ENCODE results near the gene LIPM.

Gene LIPM

DNA sequence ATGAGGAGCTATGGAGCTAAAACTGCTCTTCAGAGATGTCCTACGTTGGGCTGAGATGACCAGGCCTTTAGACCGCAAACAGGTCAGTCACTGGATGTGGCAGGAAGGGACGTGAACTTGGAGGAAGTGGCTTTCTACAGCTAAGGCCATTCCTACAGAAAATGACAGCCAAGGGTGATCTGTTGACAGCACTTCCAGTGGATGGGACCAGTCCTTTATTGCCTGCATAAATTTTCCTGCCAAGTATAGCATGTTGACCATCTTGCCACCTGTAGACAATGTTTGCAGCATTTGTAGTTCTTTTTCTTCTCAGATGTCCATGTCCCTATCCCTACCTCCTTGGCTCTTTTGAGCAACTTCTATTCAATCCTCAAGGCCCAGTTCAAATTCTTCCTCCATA is 3.4 kb downstream of the LIPM start:
- DNase-seq (ENCODE audit: low spot score): no peak
- no peak overlapping the region for H4K91ac ChIP-seq (ENCODE audit: low read depth, low read length, poor library complexity)
- no peak overlapping the region for H3K18ac ChIP-seq (ENCODE audit: low read length)
- no peaks in the 10 kb centered on the region for H3K79me1 ChIP-seq (ENCODE audit: low read depth, low read length)
- no peak overlapping the region for H3K23ac ChIP-seq (ENCODE audit: low read depth, low read length, poor library complexity)
- no peak overlapping the region for H3K4ac ChIP-seq (ENCODE audit: low read length)
- no peak overlapping the region for H3K4me3 ChIP-seq (ENCODE audit: low read length in 2 of 2)
- no peak overlapping the region for H2BK5ac ChIP-seq (ENCODE audit: low read length)
- H4K8ac ChIP-seq (ENCODE audit: low read depth, low read length): no peak overlapping the region
- H3K27me3 ChIP-seq (ENCODE audit: control insufficient read depth in 3 of 3, insufficient read depth in 3 of 3, low read depth in 1 of 3, low read length in 3 of 3): no peaks in the 10 kb centered on the region
- no peak overlapping the region for H2AK5ac ChIP-seq (ENCODE audit: low read depth, low read length)
- no peaks in the 10 kb centered on the region for H3K4me1 ChIP-seq (ENCODE audit: control insufficient read depth in 2 of 2, insufficient read depth in 1 of 2, low read depth in 1 of 2, low read length in 2 of 2)
- H2AFZ ChIP-seq (ENCODE audit: low read length): no peak overlapping the region
- no peak overlapping the region for H3K4me2 ChIP-seq (ENCODE audit: insufficient read depth, low read length, poor library complexity, severe bottlenecking)
- no peak overlapping the region for H2BK120ac ChIP-seq (ENCODE audit: low read depth, low read length)
- H2BK12ac ChIP-seq (ENCODE audit: low read length): no peak overlapping the region
- no peaks in the 10 kb centered on the region for H3K36me3 ChIP-seq (replicated peaks in 1 of 2; ENCODE audit: control insufficient read depth in 2 of 2, insufficient read depth in 2 of 2, low read length in 2 of 2)
- no peak overlapping the region for H3K27ac ChIP-seq (replicated peaks; ENCODE audit: low read length)
- H2BK15ac ChIP-seq (ENCODE audit: low read length): no peak overlapping the region
- H3K14ac ChIP-seq (ENCODE audit: low read length): no peak overlapping the region
- no peak overlapping the region for H3K9ac ChIP-seq (ENCODE audit: low read depth, low read length, poor library complexity)
- H3K9me3 ChIP-seq (replicated peaks in 1 of 2; ENCODE audit: control insufficient read depth in 2 of 2, insufficient read depth in 1 of 2, low read depth in 1 of 2, low read length in 2 of 2): no peaks in the 10 kb centered on the region
- no CpG with 5 or more reads among the region's 3 CpGs for WGBS, 2 donors (ENCODE audit: extremely low coverage in 2 of 2, insufficient read length in 2 of 2, insufficient replicate concordance in 1 of 2)

DNA sequence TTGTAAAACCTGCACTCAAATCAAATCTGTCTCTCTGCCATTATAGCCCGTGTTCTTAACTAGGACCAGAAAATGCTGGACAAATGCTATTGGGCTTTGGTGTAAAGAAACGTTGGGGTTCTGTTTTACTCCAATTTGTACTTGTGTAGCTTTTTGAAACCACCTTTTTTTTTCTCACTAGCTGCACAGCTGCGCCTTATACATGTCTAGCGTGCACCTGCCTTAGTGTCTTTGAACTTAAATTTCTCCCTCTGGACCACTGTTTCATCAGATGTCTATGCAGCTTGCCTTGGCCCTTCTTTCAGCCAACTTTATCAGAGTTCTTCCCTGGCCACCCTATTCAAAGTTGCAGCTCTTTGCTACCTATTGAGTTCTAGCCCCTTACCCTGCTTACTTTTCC is 7.1 kb downstream of the LIPM start:
- Histone ChIP-seq H3K27ac (replicated peaks; ENCODE audit: low read length) (no peak overlapping the region), H3K4me2 (ENCODE audit: insufficient read depth, low read length, poor library complexity, severe bottlenecking) (no peak overlapping the region), H3K23ac (ENCODE audit: low read depth, low read length, poor library complexity) (no peak overlapping the region), H2BK120ac (ENCODE audit: low read depth, low read length) (no peak overlapping the region), H3K4ac (ENCODE audit: low read length) (no peak overlapping the region), H3K9ac (ENCODE audit: low read depth, low read length, poor library complexity) (no peak overlapping the region), H3K9me3 (replicated peaks in 1 of 2; ENCODE audit: control insufficient read depth in 2 of 2, insufficient read depth in 1 of 2, low read depth in 1 of 2, low read length in 2 of 2) (no peaks in the 10 kb centered on the region), H2BK12ac (ENCODE audit: low read length) (no peak overlapping the region), H2AFZ (ENCODE audit: low read length) (no peak overlapping the region), H3K18ac (ENCODE audit: low read length) (no peak overlapping the region), H3K27me3 (ENCODE audit: control insufficient read depth in 3 of 3, insufficient read depth in 3 of 3, low read depth in 1 of 3, low read length in 3 of 3) (no peaks in the 10 kb centered on the region), H2AK5ac (ENCODE audit: low read depth, low read length) (no peak overlapping the region), H3K4me1 (ENCODE audit: control insufficient read depth in 2 of 2, insufficient read depth in 1 of 2, low read depth in 1 of 2, low read length in 2 of 2) (no peaks in the 10 kb centered on the region), H3K4me3 (ENCODE audit: low read length in 2 of 2) (no peak overlapping the region), H2BK5ac (ENCODE audit: low read length) (no peak overlapping the region), H4K91ac (ENCODE audit: low read depth, low read length, poor library complexity) (no peak overlapping the region), H3K79me1 (ENCODE audit: low read depth, low read length) (no peaks in the 10 kb centered on the region), H3K36me3 (replicated peaks in 1 of 2; ENCODE audit: control insufficient read depth in 2 of 2, insufficient read depth in 2 of 2, low read length in 2 of 2) (no peaks in the 10 kb centered on the region), H3K14ac (ENCODE audit: low read length) (no peak overlapping the region), H4K8ac (ENCODE audit: low read depth, low read length) (no peak overlapping the region), H2BK15ac (ENCODE audit: low read length) (no peak overlapping the region)
- no CpG with 5 or more reads among the region's 4 CpGs for WGBS, 2 donors (ENCODE audit: extremely low coverage in 2 of 2, insufficient read length in 2 of 2, insufficient replicate concordance in 1 of 2)
- no peak for DNase-seq (ENCODE audit: low spot score)

DNA sequence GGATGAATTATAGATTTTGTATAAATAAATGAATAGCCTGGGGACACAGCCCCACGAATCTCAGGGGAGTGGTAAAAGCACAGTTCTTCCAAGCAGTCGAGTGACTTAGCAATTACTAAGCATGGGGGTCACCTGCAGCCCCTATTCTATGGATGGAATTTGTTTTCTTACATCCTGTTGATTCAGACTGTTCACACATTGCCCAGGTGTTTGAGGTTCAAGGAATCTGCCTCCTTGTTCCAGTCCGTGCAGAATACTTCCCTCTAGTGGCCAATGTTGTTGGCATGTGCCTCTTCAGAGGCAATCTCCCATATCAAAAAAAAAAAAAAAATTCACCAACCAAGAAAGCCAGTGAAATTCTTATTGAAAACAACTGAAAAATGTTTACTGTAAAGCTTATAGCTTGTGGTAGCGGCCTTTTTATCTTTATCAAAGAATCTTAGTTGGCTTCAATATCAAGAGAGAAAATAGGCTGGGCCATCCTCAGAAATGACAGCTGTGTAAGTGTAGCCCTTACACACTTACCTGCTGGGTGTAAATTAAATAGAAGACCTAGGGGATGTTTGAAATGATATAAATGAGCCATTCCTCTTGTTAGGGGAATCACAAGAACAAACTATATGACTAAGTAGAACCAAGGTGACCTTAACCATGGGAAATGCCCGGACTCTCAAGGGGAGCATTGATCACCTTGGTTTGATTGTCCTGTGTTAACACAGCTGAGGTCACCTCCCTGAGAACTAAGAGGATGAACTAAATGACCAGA is 7.8 kb downstream of the LIPM start:
- Histone ChIP-seq H2BK15ac (ENCODE audit: low read length) (no peak overlapping the region), H3K9ac (ENCODE audit: low read depth, low read length, poor library complexity) (no peak overlapping the region), H2BK12ac (ENCODE audit: low read length) (no peak overlapping the region), H4K91ac (ENCODE audit: low read depth, low read length, poor library complexity) (no peak overlapping the region), H3K27me3 (ENCODE audit: control insufficient read depth in 3 of 3, insufficient read depth in 3 of 3, low read depth in 1 of 3, low read length in 3 of 3) (no peaks in the 10 kb centered on the region), H2AFZ (ENCODE audit: low read length) (no peak overlapping the region), H2BK120ac (ENCODE audit: low read depth, low read length) (no peak overlapping the region), H3K9me3 (replicated peaks in 1 of 2; ENCODE audit: control insufficient read depth in 2 of 2, insufficient read depth in 1 of 2, low read depth in 1 of 2, low read length in 2 of 2) (no peaks in the 10 kb centered on the region), H3K27ac (replicated peaks; ENCODE audit: low read length) (no peak overlapping the region), H3K79me1 (ENCODE audit: low read depth, low read length) (no peaks in the 10 kb centered on the region), H4K8ac (ENCODE audit: low read depth, low read length) (no peak overlapping the region), H2BK5ac (ENCODE audit: low read length) (no peak overlapping the region), H3K18ac (ENCODE audit: low read length) (no peak overlapping the region), H3K23ac (ENCODE audit: low read depth, low read length, poor library complexity) (no peak overlapping the region), H3K4me2 (ENCODE audit: insufficient read depth, low read length, poor library complexity, severe bottlenecking) (no peak overlapping the region), H3K4ac (ENCODE audit: low read length) (no peak overlapping the region), H3K14ac (ENCODE audit: low read length) (no peak overlapping the region), H3K4me1 (ENCODE audit: control insufficient read depth in 2 of 2, insufficient read depth in 1 of 2, low read depth in 1 of 2, low read length in 2 of 2) (no peaks in the 10 kb centered on the region), H2AK5ac (ENCODE audit: low read depth, low read length) (no peak overlapping the region), H3K36me3 (replicated peaks in 1 of 2; ENCODE audit: control insufficient read depth in 2 of 2, insufficient read depth in 2 of 2, low read length in 2 of 2) (no peaks in the 10 kb centered on the region), H3K4me3 (ENCODE audit: low read length in 2 of 2) (no peak overlapping the region)
- DNase-seq (ENCODE audit: low spot score): peak; percentile 24
- WGBS, 2 donors (ENCODE audit: extremely low coverage in 2 of 2, insufficient read length in 2 of 2, insufficient replicate concordance in 1 of 2): no CpG with 5 or more reads among the region's 5 CpGs

DNA sequence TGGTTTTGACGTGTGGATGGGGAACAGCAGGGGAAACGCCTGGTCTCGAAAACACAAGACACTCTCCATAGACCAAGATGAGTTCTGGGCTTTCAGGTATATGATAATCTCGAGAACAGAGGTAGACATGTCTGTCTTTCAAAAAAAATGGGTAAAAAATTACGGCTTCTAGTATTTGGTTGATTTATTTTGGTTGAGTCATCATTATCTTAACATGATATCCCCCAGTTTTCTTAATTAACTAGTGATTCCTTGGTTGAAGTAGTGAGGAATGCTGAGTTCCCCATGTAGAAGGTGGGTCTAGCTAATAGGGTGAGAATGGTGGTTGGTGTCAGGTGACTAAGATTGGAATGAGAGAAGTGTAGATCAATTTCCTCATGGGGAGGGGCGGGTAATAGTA is 10.7 kb downstream of the LIPM start:
- H3K23ac ChIP-seq (ENCODE audit: low read depth, low read length, poor library complexity): no peak overlapping the region
- H2BK12ac ChIP-seq (ENCODE audit: low read length): no peak overlapping the region
- no peaks in the 10 kb centered on the region for H3K36me3 ChIP-seq (replicated peaks in 1 of 2; ENCODE audit: control insufficient read depth in 2 of 2, insufficient read depth in 2 of 2, low read length in 2 of 2)
- no peak overlapping the region for H3K9ac ChIP-seq (ENCODE audit: low read depth, low read length, poor library complexity)
- H3K79me1 ChIP-seq (ENCODE audit: low read depth, low read length): no peaks in the 10 kb centered on the region
- no peak overlapping the region for H3K4me2 ChIP-seq (ENCODE audit: insufficient read depth, low read length, poor library complexity, severe bottlenecking)
- H3K14ac ChIP-seq (ENCODE audit: low read length): no peak overlapping the region
- H2BK5ac ChIP-seq (ENCODE audit: low read length): no peak overlapping the region
- no peaks in the 10 kb centered on the region for H3K4me1 ChIP-seq (ENCODE audit: control insufficient read depth in 2 of 2, insufficient read depth in 1 of 2, low read depth in 1 of 2, low read length in 2 of 2)
- no CpG with 5 or more reads among the region's 6 CpGs for WGBS, 2 donors (ENCODE audit: extremely low coverage in 2 of 2, insufficient read length in 2 of 2, insufficient replicate concordance in 1 of 2)
- no peaks in the 10 kb centered on the region for H3K27me3 ChIP-seq (ENCODE audit: control insufficient read depth in 3 of 3, insufficient read depth in 3 of 3, low read depth in 1 of 3, low read length in 3 of 3)
- no peak overlapping the region for H3K27ac ChIP-seq (replicated peaks; ENCODE audit: low read length)
- H3K18ac ChIP-seq (ENCODE audit: low read length): no peak overlapping the region
- H4K8ac ChIP-seq (ENCODE audit: low read depth, low read length): no peak overlapping the region
- no peak overlapping the region for H3K4ac ChIP-seq (ENCODE audit: low read length)
- no peak overlapping the region for H2AK5ac ChIP-seq (ENCODE audit: low read depth, low read length)
- H4K91ac ChIP-seq (ENCODE audit: low read depth, low read length, poor library complexity): no peak overlapping the region
- no peak overlapping the region for H2BK15ac ChIP-seq (ENCODE audit: low read length)
- no peak overlapping the region for H2BK120ac ChIP-seq (ENCODE audit: low read depth, low read length)
- H3K4me3 ChIP-seq (ENCODE audit: low read length in 2 of 2): no peak overlapping the region
- no peaks in the 10 kb centered on the region for H3K9me3 ChIP-seq (replicated peaks in 1 of 2; ENCODE audit: control insufficient read depth in 2 of 2, insufficient read depth in 1 of 2, low read depth in 1 of 2, low read length in 2 of 2)
- no peak for DNase-seq (ENCODE audit: low spot score)
- no peak overlapping the region for H2AFZ ChIP-seq (ENCODE audit: low read length)

All from neuronal stem cell (in vitro differentiated cells).